OCI-LY7 (cell line): ENCODE results near the gene FSTL1. TPM values are rescaled to one million over a fixed set of nuclear protein-coding genes. Genes with fewer than 3 reads are reported as not detected.

Source experiments
- BruUV-seq: library from RNA; stranded (reverse); fragments of 400-500 nt; replicated peaks from 2 replicates; lab custom pipeline; 2021; lab: Mats Ljungman, UMichigan
- CTCF ChIA-PET: fragments of 300-600 bp; sonication (Branson Sonifier 250); formaldehyde crosslinking; loops from one replicate; lab custom pipeline; 2022; ENCODE audit warnings: antibody characterized with exemption; ENCODE audit not compliant: unreplicated experiment; lab: Charles Lee
- POLR2A ChIA-PET: fragments of 300-600 bp; sonication (Branson Sonifier 250); formaldehyde crosslinking; loops from one replicate; lab custom pipeline; 2022; ENCODE audit warnings: antibody characterized with exemption; lab: Charles Lee
- DNase-seq: peaks from one replicate; pipeline ENCODE4 v3.0.0-alpha.2; 2015; ENCODE audit warnings: low spot score
- H2AFZ ChIP-seq: fragments of 200-600 bp; sonication (generic), shearing (Covaris generic); 2 replicates; pipeline ENCODE4 v1.6.1; 2014; ENCODE audit warnings: mild to moderate bottlenecking, antibody characterized with exemption, low read length, moderate library complexity
- H3K27ac ChIP-seq: fragments of 200-600 bp; sonication (generic); 2 replicates; pipeline ENCODE4 v1.5.1; 2014; ENCODE audit warnings: mixed run types, low read depth, mild to moderate bottlenecking, moderate library complexity, low read length, inconsistent platforms; ENCODE audit not compliant: poor library complexity, severe bottlenecking
- H3K36me3 ChIP-seq: fragments of 200-600 bp; sonication (generic); 2 replicates; pipeline ENCODE4 v1.6.1; 2014; ENCODE audit warnings: mild to moderate bottlenecking, antibody characterized with exemption, low read length, moderate library complexity, mixed read lengths; ENCODE audit not compliant: insufficient read depth
- H3K4me1 ChIP-seq: fragments of 200-600 bp; sonication (generic); 2 replicates; pipeline ENCODE4 v1.5.1; 2014; ENCODE audit warnings: mild to moderate bottlenecking, low read length; ENCODE audit not compliant: insufficient read depth, poor library complexity, severe bottlenecking
- H3K4me2 ChIP-seq: fragments of 200-600 bp; sonication (generic); 2 replicates; pipeline ENCODE4 v1.6.1; 2014; ENCODE audit warnings: mild to moderate bottlenecking, low read length
- H3K4me3 ChIP-seq: fragments of 200-600 bp; sonication (generic); 2 replicates; pipeline ENCODE4 v1.5.1; 2014; ENCODE audit warnings: mild to moderate bottlenecking, low read depth, low read length; ENCODE audit not compliant: poor library complexity, severe bottlenecking
- H3K79me2 ChIP-seq: fragments of 200-600 bp; sonication (generic); 2 replicates; pipeline ENCODE4 v1.6.1; 2016; ENCODE audit warnings: low read depth, mild to moderate bottlenecking, low read length, moderate library complexity, mixed read lengths; ENCODE audit not compliant: insufficient read depth
- H3K9me2 ChIP-seq: fragments of 200-600 bp; sonication (generic); 2 replicates; pipeline ENCODE4 v1.6.1; 2016; ENCODE audit warnings: mild to moderate bottlenecking, low read length, mixed read lengths; ENCODE audit not compliant: insufficient read depth
- H3K9me3 ChIP-seq: fragments of 200-600 bp; sonication (generic); 2 replicates; pipeline ENCODE4 v1.6.1; 2014; ENCODE audit warnings: mild to moderate bottlenecking, mixed run types, low read length, mixed read lengths
- H4K20me1 ChIP-seq: fragments of 200-600 bp; sonication (generic); 2 replicates; pipeline ENCODE4 v1.6.1; 2014; ENCODE audit warnings: mild to moderate bottlenecking, antibody characterized with exemption, low read length, moderate library complexity, mixed read lengths; ENCODE audit not compliant: insufficient read depth
- CTCF ChIP-seq: fragments of 200-600 bp; sonication (generic); conservative IDR thresholded peaks from 2 replicates; pipeline ENCODE4 v1.5.1; 2014; ENCODE audit warnings: mild to moderate bottlenecking, antibody characterized with exemption, low read length, moderate library complexity, mixed read lengths
- EZH2phosphoT487 ChIP-seq: fragments of 200-600 bp; sonication (generic); IDR thresholded peaks from 2 replicates; pipeline ENCODE4 v1.6.1; 2018; ENCODE audit warnings: low read depth, borderline replicate concordance, mild to moderate bottlenecking, mixed run types, antibody characterized with exemption, low read length, moderate library complexity, mixed read lengths
- intact Hi-C: fragments of 100-400 bp; cut with micrococcal nuclease; formaldehyde crosslinking; loops from one replicate; pipeline ENCODE4 v1.10.0; 2022; ENCODE audit not compliant: unreplicated experiment
- total RNA-seq, 2 experiments: library from RNA; depleted of rRNA in 1 of 2; stranded (reverse); fragments of >200 nt in 1 of 2; shearing (Covaris generic) in 1 of 2; gene quantifications; 2 replicates each; pipeline ENCODE4 v1.2.3, GENCODE V29; 2014 to 2022

FSTL1 gene
- total RNA-seq, 2 experiments from 2014 or later: 0.09 to 0.74 TPM

- Histone ChIP-seq H3K4me3 (no peak overlapping the region), H3K27ac (no peak overlapping the region), H4K20me1 (no peaks in the 10 kb centered on the region), H3K36me3 (no peaks in the 10 kb centered on the region), H2AFZ (no peak overlapping the region), H3K4me1 (no peaks in the 10 kb centered on the region), H3K9me3 (no peaks in the 10 kb centered on the region), H3K4me2 (no peak overlapping the region), H3K79me2 (no peaks in the 10 kb centered on the region), H3K9me2 (no peaks in the 10 kb centered on the region)
- ChIA-PET CTCF (no interaction called here), POLR2A (interaction anchor here (0.6 kb wide), 1 partner anchor 219 kb away, joined by 3 read pairs; no protein-coding TSS in a partner anchor)
- no peak for DNase-seq
- no peak for TF ChIP-seq EZH2phosphoT487
- TF ChIP-seq CTCF: no peak
- intact Hi-C loops: no loop called here
- BruUV-seq: no TSS peak
Measured at GRCh38 chr3:120488296-120488695, 37.5 kb upstream of the FSTL1 start.

- Histone ChIP-seq H4K20me1 (no peaks in the 10 kb centered on the region), H3K27ac (no peak overlapping the region), H3K4me2 (no peak overlapping the region), H3K36me3 (no peaks in the 10 kb centered on the region), H2AFZ (no peak overlapping the region), H3K9me2 (no peaks in the 10 kb centered on the region), H3K79me2 (no peaks in the 10 kb centered on the region), H3K9me3 (no peaks in the 10 kb centered on the region), H3K4me1 (no peaks in the 10 kb centered on the region), H3K4me3 (no peak overlapping the region)
- no peak for TF ChIP-seq EZH2phosphoT487
- no peak for TF ChIP-seq CTCF
- no peak for DNase-seq
- POLR2A ChIA-PET: interaction anchor here (0.6 kb wide), 1 partner anchor 576 kb away, joined by 5 read pairs; no protein-coding TSS in a partner anchor
- intact Hi-C loops: no loop called here
- no TSS peak for BruUV-seq
- CTCF ChIA-PET: no interaction called here
Measured at GRCh38 chr3:120487191-120487650, 36.4 kb upstream of the FSTL1 start.

GRCh38 chr3:120481081-120481480 lies 30.3 kb upstream of the FSTL1 start:
- Histone ChIP-seq H3K4me3 (no peak overlapping the region), H3K36me3 (no peaks in the 10 kb centered on the region), H3K9me3 (no peaks in the 10 kb centered on the region), H3K4me1 (no peaks in the 10 kb centered on the region), H2AFZ (no peak overlapping the region), H3K9me2 (no peaks in the 10 kb centered on the region), H3K4me2 (no peak overlapping the region), H4K20me1 (no peaks in the 10 kb centered on the region), H3K79me2 (no peaks in the 10 kb centered on the region), H3K27ac (no peak overlapping the region)
- no peak for TF ChIP-seq CTCF
- TF ChIP-seq EZH2phosphoT487: no peak
- intact Hi-C loops: no loop called here
- no peak for DNase-seq
- BruUV-seq: no TSS peak
- ChIA-PET POLR2A (interaction anchor here (0.6 to 0.7 kb wide), 2 partner anchors 218 to 265 kb away, joined by 3 to 7 read pairs; no protein-coding TSS in a partner anchor), CTCF (no interaction called here)
